Activated CD8-positive, alpha-beta memory T cell treated with anti-CD3 and anti-CD28 coated beads, Interleukin-2, amount 50 U/mL, for 4 hours (primary cell): Measurements from ENCODE around the gene PAXX.

Experiments used
- DNase-seq: peaks from one replicate; pipeline ENCODE4 v3.0.0-alpha.2; 2020

The PAXX gene

DNA sequence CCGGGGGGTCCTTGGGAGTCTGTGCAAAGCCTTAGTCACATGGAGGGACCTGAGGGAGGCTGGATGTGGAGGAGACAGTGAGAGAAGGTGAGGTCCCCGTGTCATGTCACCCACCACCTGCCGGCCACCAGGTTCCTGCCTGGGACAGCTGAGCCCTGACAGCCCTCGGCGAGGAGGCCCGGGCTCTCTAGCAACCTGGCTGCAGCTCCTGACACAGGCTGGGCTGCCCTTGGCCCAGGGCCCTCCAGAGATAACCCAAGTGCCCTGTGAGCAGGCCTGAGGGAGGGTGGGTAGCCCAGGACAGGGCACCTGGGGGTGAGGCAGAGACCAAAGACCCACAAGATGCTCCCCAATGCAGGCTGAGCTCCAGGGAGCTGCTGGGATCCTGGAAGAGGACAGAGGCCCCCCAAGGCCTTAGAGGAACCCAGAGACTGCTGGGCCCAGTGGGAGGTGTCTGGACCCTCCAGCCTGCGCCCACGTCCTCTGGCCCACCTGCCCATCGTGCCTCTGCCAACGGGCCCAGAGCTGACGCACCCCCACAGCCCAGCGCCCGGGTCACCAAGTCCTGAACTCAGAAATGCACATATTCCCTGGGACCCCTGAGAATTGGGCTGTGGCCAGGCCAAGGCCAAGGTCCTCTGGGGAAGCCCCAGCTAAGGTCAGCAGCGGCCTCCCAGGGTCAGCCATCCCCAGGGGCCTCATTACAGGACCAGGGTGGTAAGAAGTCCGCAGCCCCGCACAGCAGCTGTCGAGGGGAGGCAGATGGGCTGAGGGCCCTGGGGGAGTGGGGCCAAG, 23.7 kb upstream of the PAXX start:
- DNase-seq, result no peak

DNA sequence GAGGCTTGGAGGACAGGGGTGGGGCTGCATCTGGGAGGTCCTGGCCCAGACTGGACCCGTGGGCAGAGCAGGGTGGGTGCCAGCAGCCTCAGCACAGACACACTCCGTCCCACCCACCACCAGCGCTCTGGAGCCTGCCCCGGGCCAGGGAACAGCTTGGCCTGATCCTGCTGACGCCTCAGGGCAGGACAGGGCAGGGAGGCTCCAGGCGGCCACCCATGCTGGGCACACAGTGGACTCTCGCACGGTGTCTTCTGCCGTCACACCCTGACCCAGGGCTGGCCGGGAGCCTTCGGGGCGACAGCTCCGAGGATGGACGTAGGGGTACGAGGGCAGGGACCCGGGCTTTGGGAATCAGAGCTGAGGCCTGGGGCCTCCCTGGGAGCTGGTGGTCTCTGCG, 23.1 kb upstream of the PAXX start:
- no peak for DNase-seq

DNA sequence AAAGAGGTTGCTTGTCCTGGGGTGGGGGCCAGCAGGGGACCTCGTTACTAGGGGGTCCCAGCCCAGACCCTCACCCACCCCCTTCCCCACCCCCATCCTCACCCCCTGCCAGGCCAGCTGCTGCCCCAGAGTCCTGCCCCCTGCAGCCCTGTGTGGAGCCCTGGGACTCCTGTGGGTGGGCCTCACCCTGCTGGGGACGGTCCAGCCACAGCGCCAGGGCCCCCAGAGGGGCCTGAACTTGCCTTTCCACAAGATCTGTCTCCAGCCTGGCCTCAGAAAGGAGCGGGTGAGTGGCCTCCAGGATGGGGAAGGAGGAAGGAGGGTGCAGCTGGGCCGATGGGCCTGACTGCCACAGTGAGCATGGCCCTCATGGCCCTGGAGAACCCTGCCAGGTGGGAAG, 22.4 kb upstream of the PAXX start:
- DNase-seq, result no peak

DNA sequence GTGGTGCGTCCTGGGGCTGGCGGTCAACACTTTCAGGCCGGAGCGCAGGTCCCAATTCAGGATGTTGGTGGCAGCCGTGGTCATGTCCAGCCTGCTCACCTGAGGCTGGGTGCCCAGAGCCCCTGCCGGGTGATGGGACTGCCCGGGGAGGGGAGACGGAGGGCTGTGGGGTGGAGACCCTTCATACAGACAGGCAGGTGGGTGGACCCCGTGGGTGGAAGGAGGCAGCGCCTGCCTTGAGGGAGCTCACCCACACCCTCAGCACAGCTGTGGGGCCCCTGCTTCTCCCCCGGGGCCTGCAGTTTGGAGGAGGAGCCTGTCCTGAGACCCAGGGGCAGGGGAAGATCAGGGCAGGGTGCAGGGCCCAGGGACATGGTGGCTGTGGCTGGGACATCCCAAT, 21.9 kb upstream of the PAXX start:
- DNase-seq, result no peak

DNA sequence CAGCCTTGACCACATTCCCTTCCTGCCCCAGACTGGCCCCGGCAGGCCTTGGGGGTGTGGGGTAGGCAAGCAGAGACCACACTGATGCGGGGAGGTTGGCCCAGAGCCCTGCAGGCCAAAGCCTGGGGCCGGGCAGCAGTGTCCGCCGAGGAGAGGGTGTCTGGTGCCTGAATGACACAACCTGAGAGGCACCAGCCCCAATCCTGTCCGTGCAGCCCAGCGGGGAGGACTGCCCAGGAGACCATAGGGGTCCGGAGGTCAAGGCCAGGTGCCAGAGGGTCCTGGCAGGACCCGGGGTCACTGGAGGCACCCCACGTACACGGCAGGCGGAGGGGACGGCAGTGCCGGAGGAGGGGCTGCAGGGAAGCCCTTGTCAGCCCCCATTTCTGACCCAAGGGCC, 20.5 kb upstream of the PAXX start:
- no peak for DNase-seq

DNA sequence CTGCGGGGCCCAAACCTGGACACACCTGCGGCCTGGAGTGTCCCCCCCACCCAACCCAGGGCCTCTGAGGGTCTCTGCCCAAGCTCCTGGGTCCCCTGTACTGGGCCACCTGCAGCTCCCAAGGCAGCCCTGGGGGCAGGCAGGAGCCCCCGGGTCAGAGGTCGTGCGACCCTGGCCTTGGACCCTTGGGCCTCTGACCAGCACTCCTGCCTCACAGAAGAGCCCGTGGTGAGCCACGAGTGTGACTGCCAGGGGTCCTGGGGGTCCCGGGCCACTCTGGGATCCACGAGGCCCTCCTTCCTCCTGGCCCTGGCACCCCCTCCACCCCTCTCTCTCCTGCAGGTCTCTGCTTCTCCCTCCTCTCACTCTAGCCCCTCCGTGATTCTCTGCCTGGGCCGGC, 19.9 kb upstream of the PAXX start:
- DNase-seq, result no peak

DNA sequence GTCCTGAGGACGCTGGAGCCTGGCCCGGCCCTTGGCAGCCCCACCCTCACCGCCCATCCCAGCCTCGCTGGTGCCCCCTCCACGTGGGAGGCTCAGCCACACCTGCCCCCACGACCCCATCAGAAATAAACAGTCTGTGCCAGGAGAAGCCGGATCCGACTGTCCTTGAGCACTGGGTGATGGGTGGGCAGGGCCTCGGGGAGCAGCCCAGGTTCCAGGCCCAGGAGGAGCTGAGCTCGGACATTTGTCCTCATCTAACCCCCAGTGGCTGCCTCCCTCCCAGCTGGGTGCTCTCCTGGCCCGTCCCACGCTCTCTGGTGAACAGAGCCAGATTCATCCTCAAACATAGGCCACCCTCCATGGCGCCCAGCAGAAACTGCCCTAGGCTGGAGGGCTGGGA, 19.5 kb upstream of the PAXX start:
- no peak for DNase-seq

DNA sequence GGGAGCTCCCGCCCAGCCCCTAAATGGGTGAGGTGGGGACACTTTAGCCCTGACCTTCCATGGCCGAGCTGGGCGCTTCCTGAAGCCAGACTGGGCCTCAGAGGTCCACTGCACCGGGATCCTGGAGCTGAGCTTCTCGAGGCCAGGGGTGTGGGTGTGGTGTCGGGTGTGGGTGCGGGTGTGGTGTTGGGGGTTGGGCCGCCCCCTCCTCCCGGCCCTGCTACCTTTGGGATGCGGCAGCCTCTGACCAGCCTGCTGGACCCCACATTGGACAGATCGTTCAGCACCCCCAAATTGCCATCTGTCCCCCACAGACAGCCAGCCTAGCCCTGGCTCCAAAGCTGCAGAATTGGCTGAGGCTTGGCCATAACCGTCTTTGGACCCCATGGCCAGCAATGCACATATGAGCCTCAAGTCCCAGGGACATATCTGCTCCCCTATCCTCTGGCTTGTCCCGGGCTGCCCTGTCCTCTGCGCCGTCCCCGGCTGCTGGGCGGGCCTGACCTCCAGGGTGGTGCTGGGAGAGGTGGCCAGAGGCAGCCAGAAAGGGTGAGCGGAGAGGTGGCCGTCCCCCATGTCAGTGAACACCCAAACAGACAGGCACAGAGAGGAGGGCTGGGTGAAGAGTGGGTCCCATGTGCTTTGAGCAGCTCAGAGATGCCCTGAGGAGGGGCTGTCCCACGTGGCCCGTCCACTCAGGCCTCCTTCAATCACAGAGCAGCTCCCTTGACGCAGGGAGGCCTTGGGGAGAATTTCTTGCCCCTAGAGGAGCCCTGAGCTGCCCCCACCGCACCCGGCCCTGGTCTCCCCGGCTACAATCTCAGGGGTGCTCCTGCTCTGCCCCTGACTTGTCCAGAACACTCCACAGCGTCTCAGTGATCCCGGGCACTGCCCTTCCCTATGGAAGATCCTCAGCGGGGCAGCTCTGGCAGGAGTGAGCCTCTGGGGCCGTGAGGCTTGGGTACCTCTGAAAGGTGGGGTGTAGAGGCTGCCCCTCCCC, 18.3 kb upstream of the PAXX start:
- no peak for DNase-seq

DNA sequence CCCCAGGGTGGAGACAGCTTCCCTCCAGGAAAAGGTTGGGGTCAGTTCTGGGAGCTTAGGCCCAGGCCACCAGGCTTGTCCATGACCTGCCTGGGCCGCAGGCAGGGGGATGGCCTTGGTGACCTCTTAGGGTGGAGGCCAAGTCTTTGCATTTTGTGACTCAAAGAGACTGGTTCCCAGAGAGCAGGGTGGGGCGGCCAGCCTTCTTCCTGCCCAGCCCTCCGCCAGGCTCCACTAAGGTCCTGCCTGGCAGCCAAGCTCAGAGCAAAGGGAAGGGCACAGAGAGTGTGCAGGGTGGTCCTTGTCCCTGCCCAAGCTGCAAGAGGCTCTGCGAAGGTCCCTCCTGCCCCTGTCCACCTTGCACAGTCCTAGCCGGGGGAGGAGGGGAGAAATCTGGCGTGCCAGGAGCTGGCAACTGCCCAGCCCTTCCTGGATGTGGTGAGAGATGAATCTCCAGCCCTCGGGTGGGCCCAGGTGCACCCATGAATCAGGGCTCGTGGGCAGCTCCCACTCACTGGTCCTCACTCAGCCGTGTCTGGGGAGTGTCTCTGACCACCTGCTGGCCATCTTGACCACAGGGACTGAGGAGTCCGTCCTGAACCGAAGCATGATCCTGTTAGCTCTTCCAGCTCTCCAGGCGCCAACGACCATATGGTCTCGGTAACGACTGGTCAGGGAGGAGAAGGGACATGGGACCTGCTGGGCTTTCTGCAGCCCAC, 17.2 kb upstream of the PAXX start:
- no peak for DNase-seq

DNA sequence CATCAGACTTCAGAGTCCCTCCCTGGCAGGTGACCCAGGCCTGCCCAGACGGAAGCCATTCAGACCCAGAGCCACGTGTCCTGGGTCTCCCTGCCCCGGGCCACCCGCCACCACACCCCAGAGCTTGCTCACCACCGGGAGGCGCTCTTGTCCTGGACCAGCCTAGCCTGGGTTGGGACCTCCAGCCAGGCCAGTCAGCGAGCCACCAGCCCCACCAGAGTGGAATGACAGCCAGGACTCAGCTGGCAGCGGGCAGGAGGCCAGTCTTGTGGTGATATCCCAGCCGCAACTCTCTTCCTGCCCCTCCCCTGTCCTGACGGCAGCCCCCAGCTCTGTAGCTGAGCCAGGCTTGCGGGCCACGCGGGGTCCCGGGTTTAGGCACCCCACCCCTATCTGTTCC, 16.6 kb upstream of the PAXX start:
- no peak for DNase-seq

DNA sequence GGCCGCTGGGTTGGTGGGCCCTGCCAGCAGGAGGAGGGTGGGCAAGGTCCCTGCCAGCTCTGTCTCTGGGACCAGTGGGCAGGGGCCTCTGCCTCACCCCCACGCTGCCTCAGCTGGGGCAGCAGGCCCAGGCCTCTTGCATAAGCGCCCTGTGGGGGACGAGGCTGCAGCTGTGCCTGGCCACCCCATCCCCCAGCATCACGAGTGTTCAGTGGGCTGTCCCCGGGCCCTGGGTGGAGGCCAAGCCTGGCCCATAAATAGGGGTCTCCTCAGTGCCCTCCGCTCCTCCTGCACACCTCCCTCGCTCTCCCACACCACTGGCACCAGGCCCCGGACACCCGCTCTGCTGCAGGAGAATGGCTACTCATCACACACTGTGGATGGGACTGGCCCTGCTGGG, 15.0 kb upstream of the PAXX start, which contains the start of gene PTGDS:
Gene PTGDS, plus strand, starts transcription at position 282 of the 400 bp plus-strand sequence. Its CDS starts 75 bp downstream, at position 357.
- DNase-seq, result no peak

DNA sequence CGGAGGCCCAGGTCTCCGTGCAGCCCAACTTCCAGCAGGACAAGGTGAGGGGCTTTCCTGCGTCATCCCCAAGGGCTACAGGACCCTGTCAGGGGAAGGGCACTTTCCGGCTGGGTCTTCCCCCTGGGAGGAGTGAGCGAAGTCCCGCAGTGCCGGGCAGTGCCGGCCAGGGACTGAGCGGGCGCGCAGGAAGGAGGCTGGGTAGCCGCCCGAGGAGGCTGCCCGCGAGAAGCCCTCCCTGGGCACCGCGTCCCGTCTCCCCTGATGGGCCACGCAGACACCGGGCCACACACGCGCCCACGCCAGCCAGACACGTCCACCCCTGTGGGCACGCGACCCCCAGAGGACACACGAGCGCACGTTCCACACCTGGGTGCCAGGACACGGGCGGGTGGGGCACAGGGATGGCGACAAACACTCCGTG, 14.6 kb upstream of the PAXX start:
- no peak for DNase-seq

DNA sequence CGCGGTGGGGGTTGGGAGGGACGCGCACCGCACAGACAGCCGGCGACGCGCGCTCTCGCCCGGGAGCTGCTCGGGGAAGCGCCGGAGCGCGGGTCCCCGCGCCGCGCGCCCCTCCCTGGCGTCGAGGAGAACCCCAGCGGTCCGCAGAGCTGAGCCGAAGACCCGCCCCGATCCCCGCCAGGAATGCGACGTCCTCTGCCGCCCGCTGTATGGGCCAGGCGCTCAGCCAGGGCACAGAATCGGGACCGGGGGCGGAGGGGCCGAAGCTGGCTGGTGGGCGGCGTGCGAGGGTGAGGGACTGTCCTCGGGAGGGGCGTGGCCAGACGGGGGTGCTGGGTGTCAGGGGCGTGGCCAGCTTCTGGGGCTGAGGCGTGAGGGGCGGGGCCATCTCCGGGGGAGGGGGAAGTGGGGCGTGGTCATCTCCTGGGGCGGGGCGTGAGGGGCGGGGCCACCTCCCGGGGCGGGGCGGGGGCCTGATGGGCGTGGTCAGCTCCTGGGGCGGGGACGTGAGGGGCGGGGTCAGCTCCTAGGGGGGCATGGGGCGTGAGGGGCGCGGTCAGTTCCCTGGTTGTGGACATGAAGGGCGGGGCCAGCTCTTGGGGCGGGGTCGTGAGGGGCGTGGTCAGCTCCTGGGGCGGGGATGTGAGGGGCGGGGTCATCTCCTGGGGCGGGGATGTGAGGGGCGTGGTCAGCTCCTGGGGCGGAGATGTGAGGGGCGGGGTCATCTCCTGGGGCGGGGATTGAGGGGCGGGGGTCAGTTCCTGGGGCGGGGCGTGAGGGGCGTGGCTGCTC, 14.0 kb upstream of the PAXX start:
- peak; percentile 64 for DNase-seq

DNA sequence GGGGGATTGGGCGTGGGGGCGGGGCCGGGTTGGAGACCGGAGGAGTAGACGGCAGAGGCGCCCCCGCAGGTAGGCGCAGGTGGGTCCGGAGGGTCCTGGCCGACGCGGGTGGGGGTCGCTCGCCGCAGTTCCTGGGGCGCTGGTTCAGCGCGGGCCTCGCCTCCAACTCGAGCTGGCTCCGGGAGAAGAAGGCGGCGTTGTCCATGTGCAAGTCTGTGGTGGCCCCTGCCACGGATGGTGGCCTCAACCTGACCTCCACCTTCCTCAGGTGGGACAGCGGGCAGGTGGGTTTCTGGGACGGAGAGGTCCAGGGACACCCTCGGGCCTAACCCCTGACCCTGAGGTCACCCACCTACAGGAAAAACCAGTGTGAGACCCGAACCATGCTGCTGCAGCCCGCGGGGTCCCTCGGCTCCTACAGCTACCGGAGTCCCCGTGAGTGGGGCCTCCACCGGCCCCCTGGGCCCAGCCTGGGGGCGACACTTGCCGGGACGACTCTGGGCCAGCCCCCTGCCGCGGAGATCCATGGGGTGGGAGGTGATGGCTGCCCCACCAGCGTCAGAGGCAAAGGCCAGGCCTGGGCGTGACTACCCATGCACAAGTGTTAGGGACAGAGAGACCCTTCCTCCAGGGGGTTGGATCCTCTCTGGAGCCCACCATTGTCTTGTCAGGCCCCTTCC, 13.2 kb upstream of the PAXX start:
- DNase-seq, result no peak

DNA sequence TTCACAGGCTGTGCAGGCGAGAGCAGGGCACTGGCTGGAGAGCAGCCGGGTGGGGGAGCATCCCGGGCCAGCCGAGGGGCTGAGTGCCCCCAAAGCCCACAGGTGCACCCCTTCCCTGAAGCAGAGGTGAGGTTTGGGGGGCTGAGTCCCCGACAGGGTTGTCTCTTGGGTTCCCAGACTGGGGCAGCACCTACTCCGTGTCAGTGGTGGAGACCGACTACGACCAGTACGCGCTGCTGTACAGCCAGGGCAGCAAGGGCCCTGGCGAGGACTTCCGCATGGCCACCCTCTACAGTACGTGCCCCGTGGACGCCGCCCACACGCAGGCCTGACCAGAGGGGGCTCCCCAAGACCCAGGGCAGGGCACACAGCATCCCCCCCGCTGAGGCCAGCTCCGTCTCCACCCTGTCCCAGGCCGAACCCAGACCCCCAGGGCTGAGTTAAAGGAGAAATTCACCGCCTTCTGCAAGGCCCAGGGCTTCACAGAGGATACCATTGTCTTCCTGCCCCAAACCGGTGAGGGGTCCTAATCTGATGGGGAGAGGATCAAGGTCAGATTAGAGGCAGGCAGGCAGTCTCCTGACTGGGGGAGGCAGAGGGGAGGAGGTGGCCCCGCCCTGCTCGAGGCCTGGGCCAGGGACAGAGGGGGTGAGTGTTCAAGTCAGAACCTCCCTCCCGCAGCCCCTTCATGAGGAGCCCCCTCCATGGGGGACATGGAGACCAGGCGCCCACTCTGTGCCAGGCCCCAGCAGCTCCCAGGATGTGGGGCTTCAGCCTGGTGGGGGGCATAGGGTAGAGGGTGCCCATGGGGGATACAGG, 12.2 kb upstream of the PAXX start:
- no peak for DNase-seq

DNA sequence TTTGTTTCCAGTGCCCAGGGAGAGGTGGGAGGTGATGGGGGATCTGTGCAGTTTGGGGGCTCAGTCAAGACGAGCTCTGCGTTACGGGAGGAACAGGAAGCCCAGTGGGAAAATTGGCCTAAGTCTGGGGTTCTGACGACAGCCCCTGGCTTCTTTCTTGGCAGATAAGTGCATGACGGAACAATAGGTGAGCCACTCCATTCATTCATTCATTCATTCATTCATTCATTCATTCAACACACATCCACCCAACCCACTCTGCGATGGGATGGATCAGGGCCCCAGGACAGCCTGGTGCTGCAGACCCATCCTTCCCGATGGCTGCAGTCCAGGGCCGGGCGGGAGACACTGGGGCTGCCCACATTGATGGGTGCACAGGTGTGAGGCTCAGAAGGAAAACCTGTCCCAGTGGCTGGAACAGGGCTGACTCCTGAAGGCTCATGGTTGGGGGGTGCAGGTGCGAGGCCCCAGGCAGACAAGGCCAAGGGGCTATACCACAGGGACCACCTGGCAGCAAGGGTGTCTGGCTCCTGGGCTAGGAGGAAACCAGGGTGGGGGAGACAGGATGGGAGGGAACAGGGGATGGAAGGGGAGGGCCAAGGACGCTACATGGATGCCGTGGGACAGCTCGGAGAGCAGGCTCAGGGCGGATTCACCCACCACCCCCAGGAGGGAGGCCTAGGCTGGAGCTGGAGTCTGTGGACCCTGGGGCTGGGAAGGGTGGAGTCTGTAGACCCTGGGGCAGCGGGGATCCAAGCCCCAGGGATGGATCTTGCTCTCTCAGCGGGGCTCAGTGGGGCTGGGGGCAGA, 11.3 kb upstream of the PAXX start:
- DNase-seq, result no peak

DNA sequence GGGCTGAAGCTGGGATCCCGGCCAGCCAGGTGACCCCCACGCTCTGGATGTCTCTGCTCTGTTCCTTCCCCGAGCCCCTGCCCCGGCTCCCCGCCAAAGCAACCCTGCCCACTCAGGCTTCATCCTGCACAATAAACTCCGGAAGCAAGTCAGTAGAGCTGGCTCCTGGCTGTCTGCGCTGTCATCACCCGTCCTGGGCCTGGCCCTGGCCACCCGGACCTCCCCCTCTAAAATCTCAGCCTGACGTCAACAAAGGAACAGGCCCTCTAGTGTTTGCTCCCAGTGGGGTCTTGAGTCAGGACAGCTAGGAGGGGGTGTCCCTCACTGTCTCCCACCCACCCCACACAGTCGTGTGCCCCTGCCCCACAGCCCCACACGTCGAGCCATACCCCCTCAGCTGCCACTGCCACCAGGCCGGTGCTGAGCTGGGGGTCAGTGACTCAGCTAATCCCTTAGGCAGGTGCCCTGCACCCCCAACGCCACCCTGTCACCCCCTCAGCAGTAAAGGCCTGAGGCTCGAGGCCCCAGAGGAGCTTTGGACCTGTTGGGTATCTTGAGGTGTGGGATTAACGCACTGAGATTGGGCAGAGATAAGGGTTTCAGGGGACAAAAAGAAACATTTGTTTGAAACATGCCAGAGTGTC, 10.5 kb upstream of the PAXX start:
- no peak for DNase-seq

DNA sequence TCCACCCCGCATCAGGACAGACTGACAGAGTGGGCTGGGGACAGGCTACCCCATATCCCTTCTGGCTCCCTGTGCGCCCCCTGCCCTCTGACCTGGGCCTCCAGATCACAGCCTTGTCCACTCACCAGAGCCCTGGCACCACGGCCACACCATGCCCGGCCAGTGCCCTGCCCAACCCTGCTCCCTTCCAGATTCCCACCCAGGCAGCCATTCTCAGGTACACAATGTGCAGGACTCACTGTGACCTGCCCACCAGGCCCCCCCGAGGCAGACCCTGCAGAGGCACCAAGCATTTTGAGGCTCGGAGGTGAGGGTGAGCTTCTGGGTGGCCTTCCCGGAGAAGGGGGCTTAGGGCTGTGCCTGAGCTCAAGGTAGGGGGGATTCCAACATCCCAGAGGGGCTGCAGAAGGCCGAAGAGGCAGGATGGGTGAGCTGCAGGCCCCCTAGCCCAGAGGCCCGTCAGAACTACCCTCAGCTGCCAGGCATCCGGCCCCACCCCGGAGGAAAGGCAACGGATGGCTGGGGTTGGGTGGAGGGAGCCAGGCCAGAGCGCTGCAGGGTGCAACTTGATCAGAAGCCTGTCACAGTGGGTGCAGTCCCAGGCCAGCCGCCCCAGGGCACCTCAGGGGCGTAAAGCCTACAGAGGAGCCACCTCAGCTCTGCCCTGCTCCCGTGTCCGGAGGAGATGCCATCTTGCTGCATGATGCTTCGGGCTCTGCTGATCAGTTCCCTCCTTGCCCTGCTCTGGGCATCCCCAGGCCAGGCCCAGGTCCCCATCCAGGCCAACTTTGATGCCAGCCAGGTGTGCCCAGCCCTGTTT, 9.8 kb upstream of the PAXX start, which contains the start of gene LCNL1:
Gene LCNL1, plus strand, starts transcription at position 762 of the 820 bp plus-strand sequence. CDS start 594 bp downstream, outside the sequence.
- DNase-seq, result no peak
